ENCODE measurements around the gene MEIS2.
A peak's percentile ranks its signal among the peaks of the same experiment; 100 is the strongest.

The MEIS2 gene

DNA sequence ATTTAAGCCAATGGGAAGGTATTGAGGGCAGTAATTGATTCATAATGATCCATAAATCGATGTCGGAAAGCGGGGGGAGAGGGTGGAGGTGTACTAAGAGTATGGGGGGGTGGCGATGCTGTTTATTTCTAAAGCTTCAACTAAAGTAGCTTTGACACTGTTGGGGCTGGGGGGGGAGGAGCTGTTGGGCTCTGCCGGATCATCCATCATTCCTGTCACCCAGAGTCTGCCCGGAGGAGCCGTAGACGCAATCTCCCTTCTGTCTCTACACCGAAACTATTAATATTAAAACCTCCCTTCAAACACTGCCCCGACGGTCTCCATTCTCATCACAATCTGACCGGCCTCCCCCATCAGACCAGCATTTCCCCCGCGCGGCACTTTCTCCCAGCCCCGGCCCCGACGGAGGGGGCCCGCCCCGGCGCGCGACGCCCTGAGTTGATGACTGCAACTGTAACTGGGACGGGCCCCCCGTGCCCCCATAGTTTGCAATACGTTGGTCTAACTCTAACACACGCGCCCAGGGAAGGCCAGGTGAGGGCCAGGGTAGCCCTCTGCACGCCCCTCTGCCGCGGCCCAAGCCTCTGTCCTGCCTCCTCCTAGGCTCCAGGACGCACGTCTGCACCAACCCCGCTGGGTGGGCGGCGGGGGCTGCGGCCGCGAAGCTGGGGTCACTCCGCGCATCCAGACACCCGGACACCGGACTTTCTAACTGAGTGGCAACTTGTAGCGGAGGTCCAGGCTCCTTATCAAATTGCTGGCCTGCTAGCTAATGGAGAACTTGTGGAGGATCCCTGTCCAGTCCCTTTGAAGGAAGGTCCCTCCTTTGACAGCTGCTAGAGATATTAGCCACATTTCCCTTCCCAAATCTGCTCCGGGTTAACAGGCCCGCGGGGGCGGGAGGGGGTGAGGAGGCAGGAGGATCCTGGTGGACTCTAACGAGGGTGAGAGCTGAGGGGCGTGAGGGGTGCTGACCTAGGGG, 212.0 kb downstream of the MEIS2 start:
- DNase-seq = no peak

DNA sequence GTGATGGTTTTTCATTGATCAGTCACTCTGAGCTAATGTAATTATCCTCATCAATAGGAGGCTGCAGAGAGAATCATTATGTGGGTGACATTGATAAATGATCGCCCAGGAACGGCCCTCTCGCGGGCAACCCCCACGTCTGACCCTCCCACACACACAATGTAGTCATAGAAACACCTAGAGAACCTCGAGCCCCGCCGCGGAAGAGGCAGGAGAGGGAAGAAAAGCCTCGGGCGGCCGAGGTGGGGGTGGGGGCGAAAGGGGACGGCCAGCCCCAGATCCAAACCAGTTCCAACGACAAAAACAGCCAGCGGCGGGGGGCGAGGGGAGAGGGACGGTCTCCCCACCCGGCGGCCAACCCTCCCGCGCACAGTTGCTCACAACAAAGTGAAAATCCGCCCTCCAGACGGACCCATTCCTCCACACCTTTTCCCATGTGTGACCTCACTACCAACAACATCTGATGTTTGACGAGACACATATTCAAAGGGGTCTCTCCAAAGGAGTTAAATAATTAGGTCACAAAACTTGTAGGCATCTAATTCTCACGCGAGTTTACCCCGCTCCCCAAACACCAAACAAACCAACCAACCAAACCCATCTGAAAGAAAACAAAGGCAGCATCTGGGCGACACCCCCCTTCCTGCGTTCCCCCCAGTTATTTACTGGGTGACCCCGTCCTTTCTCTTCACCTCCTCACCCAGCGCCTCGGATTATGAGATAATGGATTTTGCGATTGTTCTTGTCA, 213.0 kb downstream of the MEIS2 start:
- no peak for DNase-seq

DNA sequence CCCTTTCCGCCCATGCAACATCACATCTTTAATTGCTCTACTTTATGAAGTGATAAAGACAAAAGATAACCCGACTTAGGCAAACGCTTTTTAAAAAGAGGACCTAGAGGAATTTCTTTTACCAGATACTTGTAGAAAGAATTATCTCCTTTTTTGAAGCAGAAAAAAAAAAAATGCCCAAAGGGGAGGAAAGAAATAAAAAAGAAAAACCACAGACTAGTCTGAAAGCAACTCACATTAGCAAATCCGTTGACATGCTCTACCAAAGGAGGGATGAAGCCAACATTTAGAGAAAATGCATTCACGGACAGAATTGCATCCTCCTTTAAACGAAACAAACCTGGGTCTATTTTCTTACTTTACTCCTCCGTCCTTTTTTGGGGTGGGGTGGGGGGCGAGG, 213.6 kb downstream of the MEIS2 start:
- DNase-seq = no peak

DNA sequence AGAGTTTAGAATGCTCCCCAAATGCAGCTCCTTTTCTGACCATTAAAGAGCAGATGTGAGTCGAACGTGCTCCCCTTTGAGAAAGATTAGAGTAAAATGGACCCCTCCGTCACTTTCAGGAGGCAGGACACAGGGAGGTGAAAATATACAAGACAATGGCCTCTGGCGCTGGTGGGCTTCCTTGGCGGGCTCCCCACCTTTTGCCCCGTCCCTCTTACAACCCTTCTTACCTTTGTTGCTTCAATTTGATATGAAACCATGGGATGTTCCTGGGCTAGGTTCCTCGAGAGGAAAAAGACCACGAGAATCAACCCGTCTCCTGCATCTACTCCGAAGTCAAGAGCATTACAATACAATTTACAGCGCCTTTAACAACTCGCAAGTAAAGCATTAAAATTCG, 214.2 kb downstream of the MEIS2 start:
- no peak for DNase-seq

DNA sequence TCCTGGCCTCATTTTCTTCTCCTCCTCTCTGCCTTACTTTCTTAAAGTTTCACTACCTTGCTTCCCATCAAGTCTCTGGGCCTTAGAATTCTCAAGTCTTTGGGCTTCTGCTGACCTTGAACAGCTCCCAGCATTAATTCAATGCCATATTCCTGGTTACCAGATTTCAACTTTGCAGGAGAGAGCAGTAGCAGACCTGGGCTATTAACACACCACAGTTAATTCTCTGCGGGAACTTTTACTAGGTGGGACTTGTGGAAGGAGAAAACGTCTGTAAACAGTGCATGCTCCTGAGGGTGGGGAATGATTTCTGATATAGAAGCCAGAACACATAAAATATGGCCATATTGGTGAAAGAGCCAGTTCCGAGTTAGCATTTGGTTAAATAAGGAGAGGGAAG, 214.6 kb downstream of the MEIS2 start:
- DNase-seq = no peak

DNA sequence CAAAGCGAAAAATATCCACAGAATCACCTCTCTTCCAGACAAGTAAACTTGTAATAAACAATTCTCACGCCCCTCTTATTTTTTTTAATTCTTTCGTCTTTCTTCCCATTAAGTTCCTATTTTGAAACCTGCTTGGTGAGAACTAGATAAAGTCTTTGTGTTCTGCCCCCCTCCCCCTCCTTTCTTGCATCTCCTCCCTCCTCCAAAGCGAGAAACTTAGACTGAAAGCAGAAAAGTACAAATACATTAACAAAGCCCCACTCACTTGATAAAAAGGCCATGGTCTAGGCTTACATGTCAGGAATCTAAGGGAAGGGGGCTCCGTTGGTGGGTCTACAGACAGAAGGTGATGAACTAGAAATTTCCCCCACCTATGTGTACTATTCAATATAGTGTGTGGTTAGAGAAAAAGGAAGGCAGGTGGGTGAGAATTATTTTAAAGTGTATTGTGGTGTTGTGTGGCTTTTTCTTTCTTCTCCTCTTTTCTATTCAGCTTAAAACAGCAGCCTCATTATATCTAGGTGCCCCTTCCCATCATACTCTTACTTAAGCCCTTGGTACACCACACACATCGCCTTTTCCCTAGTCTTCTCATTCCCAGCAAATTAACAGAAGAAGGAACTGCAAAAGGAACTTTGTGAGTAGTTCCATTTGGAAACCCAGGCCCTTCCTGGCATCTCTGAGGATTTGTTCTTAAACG, 215.3 kb downstream of the MEIS2 start:
- no peak for DNase-seq

DNA sequence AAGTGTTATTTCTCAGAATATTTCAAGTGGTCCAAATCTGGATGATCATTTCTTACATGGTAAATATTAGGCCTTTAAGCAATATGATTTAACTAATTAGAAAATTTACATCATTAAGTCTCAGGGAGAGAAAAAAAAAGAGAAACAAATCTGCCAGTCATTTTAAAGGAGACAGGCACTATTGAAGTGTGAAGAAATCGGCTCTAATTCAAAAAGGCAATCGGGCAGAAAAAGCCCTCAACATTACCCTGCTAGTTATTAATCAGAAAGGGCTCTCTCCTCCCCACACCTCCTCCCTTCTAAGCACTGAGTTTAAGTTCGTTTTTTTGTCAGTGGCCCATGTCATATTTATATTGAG, 215.9 kb downstream of the MEIS2 start:
- DNase-seq = no peak

DNA sequence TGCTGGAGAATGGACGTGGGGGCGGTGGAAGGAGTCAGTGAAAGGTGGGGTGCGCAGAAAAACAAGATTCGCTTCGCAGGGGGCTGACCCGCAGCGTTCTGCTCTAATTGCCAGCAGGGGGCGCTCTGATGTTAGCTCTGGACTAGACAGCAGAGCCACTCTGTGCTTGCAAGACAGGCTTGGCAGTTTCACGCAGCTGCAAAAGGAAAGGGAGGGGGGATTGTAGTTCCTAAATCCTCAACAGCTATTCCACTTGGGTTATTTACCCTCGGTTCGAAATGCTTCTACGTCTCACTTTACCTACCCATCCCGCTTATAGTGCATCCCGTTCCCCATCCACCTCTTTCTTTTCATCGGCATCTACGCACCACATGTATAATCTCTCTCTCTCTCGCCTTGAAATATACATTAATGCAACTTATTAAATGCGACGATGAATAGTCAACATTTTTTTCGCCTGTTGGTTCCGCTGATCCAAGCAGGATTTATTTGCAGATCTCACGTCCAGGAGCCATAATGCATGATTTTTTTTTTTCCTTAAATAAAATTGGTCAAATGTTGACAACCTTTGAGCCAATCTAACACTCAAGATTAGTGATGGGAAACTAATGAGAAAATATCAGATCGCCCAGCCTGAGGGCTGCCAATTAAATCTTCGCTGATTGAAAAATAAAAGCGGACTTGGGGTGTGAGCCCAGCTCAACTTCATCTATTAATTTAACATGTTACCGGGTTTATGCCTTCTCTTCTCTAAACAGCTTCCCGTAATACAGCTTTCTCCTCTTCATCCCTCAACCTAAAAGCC, 216.4 kb downstream of the MEIS2 start:
- DNase-seq = peak in 1 of 2 experiments; percentile 36

DNA sequence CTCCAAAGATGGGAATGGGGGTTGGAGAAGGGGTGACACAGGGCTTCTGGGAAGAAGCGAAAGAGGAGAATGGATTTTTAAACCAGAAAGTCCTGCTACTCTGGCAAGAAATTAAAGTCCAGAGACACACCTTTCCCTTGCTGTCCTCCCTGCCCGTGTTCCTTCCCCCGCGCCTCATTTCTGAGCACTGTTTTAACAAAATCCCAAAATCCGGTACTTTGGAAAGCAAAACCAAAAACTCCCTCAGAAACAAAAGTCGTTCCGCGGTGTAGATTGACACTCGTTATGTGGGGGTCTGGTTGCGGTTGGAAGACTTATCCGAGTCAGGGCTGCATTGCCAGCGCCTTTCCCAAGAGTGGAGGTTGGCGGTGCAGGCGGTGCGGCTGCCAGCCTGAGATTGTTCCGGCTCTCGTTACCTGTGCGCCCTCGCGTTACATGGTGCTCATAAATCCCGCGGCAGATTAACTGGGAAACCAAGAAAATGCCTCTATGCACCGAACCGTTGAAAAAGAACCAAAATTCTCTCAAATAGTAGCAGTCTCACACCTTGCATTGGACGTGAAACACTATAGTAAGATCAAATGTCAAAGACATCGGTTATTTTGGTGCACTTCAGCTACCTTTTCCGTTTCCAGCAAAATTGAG, 217.7 kb downstream of the MEIS2 start:
- DNase-seq = no peak

DNA sequence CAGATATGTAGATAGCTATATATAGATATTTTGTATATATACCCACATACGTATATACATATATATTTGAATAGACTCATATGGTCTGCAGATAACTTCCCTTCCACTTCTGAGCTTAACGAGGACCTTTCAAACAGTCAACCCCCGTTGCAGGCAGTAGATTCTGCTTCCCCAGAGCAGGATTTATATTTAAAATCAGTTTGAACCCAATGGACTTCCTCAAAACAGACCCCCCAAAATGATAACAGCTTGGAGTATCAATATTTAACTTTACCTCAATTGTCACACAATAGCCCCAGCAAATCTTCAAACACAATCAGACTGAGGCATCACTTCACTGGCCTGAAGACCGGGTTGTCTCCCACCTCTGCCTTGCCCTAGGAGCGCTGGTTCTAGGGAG, 218.3 kb downstream of the MEIS2 start:
- DNase-seq = no peak

DNA sequence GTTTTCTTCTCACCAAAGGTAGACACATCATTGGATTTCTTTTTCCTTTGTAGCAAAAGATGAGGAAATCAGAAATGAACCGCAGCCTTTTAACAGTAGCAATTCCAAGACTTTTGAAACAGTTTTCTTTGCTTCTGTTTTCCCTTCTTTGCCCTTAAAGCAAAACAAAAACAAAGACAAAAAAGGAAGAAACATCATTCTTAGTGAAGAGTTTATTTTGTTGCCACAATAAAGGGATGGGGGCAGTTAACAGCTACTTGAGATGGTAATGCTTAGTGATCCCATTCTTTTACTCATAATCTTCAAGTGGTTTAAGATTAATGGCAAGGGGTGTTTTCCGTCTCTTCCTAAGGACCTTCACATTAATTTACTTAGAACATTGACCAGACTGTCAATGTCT, 218.8 kb downstream of the MEIS2 start:
- no peak for DNase-seq

DNA sequence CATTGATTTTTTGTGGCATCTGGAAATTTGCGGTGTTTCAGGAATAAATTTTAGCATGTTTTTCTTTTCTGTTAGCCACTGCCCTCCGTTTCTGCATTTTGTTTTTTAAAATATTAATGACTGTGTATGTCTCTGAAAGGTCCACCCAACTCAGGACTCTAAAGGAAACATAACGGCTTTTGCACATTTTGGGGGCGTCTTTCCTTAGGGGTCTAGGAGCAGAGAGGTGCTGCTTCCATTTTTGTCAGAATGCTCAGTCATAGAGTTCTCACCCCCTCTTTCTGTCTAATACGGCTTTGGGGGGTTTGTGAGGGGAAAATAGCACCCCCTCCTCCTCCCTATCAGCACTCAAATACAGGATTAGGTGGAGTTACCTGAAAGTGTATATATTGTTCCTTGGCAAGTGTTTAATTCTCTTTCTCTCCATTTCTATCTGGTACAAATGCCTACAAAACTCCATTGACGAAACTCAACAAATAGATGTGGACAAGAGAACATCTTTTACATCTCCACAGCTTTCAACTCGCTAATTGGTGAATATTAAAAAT, 219.4 kb downstream of the MEIS2 start:
- DNase-seq = no peak

DNA sequence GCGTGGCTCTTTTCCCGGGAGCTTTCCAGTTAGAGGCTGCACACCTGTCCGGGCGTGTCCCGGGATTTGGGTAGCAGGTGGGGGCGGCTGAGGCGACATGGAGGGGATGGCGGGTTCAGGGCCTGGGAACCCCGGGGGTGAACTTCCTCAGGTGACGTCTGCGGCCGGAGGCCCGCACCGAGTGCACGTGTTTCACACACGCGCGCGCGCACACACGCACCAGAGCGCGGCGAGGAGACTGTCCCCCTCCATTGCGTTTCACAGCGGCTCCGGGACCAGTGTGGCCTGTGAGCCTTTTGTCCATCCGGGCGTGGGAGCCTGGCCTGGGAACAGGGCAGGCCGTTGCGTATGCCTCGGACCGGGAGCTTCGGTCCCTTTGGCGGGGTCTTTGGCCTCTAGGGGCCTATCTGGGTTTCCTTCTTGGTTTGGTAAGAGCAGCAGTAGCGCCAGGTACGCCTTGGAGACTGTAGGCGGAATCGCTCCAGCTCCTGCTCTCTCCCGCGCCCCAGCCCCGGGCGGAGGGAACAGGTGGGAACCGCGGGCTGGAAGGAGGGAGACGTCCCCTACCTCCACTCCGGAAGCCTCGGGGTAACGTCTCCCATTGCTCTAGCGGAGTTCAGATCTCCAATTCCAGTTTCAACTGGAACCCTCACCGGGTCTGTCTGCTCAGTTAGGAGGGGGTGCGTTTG, 220.0 kb downstream of the MEIS2 start:
- no peak for DNase-seq

DNA sequence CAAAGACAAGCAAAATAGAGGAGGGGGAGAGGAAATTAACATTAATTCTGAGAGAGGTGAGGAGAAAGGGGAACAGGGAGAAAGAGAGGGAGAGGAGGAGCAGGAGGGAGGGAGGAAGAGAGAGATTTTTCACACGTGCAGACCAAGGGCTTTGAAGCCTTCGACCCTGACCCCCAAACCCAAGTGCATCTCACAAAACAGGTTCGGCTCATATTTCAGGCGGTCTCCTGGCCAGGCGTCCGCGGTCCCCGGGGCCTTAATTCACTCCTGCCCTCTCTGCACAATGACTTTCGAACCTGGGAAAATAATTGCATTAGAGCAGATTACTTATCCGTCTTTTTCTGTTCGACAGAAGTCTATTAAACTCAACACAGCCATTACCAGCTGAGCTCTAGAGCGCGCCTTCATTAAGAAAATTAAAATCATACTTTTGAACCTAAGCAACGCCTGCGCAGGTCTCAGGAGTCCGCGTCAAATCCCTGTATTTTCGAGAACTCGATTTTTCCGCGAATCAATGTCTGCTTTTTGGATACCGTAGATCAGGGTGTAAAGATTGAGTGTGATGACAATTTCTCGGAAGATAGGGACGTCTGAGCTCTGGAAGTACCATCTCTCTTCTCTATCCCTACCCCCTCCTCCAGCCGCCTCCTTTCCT, 220.7 kb downstream of the MEIS2 start:
- no peak for DNase-seq

DNA sequence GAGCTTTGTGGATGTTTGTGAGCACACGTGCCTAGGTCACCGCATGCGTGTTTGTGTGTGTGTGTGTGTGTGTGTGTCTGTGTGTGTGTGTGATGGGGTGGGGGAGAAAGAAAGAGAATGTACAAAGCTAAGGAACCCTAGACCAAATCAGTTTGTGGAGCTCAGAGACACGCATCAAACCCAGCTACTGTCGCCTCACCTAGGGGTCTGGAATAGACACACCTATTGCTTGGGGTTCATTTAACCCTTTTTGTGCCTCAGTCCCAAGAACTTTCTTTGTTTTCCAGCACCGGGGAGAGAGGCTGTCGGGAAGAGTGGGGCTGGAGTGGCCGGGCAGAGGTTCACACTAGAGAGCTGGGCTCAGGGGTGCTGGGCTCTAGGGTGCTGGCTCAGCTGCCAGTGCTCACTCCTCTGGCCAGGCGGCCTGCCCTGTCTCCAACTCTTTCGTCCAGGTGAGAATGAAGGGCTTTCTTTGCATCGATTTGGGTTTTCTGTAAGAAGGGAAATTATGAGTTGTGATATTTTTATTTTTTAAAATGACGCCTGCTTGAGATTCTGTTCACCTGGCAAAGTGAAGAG, 221.6 kb downstream of the MEIS2 start:
- DNase-seq = no peak

DNA sequence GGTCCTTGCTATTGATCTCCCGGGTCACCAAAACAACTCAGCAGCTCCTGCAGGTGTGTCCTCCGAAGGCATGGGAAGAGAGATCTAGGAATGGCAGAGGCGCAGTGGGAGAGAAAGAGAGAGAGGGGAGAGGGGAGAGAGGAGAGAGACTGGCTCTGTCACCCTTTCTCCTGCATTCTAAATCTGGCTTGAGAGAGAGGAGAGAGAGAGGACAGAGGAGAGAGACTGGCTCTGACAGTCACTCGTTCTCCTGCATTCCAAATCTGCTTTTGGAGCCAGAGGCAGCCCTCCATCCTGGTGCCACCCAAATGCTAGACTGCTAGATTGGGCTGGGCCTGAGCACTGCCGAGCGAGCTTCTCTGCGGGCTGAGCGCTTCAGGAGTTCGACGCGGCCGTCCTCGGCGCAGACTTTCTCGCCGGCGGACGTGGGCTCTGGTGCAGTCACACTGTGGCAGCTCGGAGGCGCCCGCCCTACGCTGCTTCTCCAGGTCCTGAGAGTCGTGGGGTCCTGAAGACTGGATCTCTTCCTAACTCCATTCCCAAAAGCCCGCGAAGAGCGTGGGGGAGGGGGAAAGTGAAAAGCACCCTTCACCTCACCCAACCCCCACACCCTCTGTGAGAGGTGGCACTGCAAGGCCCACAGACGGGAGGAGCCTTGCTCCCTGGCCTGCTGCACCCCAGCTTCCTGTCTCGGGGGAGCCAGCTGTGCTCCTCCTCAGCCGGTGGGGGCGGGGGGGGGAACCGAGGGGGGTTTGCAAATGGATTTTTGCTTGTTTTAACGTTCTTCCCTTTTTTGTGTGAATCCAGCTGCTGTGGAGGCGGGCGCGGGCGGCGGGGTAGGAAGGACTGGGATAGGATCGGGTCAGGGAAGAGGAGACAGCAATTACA, 222.3 kb downstream of the MEIS2 start:
- DNase-seq = no peak

DNA sequence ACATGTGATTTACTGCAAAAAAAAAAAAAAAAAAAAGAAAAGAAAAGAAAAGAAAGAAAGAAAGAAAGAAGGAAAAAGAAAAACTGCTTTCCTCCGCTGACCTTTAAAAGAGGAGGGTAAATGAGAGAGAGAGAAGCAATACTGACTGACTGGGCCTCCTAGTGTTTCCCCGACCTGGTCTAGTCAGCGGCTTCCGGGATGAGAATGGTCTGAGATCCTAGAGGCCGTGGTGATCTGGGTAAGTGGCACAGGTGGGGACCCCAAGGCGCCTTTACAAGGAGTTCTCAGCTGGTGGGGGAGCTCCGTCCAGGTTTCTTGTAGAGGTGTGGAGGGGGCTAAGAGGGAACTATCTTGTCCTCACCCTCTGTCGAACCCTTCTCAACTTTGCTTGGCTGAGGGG, 223.1 kb downstream of the MEIS2 start:
- no peak for DNase-seq

DNA sequence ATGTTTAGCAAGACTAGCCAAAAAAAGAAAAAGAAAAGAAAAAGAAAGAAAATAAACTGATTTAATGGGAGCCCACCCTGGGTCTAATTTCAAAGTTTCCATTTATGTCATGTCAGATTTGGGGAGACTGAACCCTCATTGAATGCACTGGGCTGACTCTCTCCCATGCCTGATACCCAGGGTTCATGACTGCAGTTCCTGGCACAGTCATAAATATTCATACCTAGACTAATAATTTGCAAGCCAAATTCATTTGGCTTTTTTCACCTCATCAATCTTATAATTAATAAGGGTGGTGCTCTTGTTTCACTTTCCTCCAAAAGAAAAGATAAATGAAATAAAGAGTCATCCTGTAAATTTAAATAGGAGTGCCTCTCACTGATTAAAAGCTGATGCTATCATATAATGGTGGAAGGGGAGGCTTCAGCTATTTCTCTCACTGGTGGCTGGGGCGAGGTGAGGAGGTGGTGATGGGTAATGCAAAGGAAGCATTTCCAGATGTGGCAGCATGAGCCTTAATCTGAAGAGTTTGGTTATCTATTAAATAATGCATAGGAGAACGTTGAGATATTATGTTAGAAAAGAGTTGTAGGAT, 224.5 kb downstream of the MEIS2 start:
- no peak for DNase-seq

DNA sequence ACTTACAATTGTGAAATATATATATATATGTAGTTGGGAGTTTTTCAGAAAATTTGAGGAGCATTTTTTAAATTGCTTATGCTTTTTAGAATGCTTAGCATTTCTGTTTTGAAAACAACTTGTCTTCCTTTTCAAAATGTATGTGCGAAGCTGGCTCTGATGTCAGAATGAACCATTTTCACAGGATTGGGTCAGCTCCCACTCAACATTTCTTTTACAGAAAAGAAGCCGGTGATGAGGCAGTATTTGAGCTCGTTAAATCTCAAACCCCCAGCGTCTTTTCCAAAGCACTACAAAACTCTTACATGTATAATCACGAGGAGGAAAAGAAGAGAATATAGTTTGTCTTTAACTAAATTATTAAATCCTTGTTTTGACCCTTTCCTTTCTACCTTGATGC, 225.4 kb downstream of the MEIS2 start:
- DNase-seq = no peak

Data from SW 1271 (cell line).